GM18868 (cell line): ENCODE results near the gene BCAN.
"Not testable (repeated sequence)": the region's sequence is repeated elsewhere in the genome, so short reads cannot be mapped to it uniquely, and the experiment has no call there.

ENCODE experiments used
- ATAC-seq: cut with Tn5 transposase; IDR thresholded peaks from one replicate; pipeline ENCODE4 v1.9.1; 2021; ENCODE audit warnings: mild to moderate bottlenecking, moderate library complexity; ENCODE audit not compliant: unreplicated experiment

BCAN gene, protein sequence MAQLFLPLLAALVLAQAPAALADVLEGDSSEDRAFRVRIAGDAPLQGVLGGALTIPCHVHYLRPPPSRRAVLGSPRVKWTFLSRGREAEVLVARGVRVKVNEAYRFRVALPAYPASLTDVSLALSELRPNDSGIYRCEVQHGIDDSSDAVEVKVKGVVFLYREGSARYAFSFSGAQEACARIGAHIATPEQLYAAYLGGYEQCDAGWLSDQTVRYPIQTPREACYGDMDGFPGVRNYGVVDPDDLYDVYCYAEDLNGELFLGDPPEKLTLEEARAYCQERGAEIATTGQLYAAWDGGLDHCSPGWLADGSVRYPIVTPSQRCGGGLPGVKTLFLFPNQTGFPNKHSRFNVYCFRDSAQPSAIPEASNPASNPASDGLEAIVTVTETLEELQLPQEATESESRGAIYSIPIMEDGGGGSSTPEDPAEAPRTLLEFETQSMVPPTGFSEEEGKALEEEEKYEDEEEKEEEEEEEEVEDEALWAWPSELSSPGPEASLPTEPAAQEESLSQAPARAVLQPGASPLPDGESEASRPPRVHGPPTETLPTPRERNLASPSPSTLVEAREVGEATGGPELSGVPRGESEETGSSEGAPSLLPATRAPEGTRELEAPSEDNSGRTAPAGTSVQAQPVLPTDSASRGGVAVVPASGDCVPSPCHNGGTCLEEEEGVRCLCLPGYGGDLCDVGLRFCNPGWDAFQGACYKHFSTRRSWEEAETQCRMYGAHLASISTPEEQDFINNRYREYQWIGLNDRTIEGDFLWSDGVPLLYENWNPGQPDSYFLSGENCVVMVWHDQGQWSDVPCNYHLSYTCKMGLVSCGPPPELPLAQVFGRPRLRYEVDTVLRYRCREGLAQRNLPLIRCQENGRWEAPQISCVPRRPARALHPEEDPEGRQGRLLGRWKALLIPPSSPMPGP

DNA sequence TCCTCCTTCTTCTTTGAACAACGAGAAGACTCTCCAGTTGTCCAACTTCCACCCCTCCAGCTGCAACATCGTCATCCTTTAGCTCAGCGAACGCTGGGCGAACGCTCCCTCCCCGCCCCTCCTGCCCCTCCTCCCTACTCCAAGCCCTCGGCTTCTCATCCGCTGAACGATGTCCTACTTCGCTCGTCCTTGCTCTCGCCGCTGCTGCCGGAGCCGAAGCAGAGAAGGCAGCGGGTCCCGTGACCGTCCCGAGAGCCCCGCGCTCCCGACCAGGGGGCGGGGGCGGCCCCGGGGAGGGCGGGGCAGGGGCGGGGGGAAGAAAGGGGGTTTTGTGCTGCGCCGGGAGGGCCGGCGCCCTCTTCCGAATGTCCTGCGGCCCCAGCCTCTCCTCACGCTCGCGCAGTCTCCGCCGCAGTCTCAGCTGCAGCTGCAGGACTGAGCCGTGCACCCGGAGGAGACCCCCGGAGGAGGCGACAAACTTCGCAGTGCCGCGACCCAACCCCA lies at the start of gene BCAN:
TSS of gene BCAN (plus strand) at position 357 of the 504 bp plus-strand sequence. CDS start 3,938 bp downstream, outside the sequence.
- no peak for ATAC-seq

DNA sequence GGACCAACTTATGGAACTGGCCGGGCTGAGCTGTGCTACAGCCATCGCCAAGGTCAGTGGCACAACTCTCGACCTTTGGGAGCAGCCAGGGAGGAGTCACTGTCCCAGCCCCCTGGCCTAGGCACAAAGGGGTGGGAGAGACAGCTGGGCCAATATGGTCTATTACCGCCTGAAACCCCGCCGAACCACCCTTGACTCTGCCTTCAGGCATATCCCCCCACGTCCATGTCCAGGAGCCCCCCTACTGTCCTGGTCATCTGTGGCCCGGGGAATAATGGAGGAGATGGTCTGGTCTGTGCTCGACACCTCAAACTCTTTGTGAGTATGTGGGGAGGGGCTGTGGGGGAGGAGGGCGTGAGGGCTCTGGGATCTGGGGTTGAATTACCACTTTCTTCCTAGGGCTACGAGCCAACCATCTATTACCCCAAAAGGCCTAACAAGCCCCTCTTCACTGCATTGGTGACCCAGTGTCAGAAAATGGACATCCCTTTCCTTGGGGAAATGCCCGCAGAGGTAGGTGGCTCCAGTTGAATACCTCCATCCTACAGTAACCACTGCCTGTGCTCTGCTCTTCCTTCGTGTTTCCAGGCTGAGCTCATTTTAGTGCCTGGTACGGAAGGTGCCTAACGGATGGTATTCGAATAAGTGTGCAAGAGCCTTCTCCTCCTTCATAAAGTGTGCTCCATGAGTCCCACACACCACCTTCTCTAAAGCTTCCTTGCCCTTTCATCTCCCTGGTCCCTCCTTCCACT lies 49.6 kb upstream of the BCAN start:
- no peak for ATAC-seq

DNA sequence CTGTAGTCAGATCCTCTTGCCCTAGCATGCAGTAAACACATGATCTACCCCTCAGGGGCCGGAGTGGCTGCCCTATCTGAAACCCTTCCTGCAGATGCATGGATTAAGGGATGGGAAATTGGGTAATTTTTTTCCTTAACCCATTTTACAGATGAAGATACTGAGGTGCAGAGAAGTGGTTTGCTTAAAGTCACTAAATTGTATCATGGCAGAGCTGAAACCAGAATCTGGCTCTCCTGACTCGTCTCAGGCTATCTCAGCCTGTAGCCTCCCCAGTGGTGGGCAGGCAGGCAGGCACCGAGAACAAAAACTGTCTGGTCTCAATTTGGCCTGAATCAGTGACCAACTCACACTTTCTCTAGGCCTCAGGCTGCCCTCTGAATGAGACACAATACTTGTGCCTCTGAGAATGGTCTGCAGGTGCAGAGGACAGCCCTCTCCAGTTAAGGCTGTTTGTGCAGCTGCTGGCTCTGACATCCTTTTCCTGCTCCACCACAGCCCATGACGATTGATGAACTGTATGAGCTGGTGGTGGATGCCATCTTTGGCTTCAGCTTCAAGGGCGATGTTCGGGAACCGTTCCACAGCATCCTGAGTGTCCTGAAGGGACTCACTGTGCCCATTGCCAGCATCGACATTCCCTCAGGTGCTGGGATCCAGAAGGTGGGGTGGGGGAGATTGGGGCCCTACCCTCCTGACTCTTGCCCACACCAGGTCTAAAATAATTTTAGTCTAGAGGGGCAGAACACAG lies 48.8 kb upstream of the BCAN start:
- ATAC-seq, result no peak

DNA sequence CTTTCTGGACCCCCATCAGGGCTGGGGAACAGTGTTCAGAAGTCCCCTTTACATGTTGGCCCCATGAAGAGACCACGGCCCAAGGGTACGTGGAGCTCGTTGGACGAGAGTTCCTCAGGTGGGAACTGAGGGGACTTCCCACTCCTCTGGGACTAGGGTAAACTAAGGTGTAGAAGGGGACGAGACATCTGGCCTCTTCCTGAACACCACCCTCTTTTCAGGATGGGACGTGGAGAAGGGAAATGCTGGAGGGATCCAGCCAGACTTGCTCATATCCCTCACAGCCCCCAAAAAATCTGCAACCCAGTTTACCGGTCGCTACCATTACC lies 48.3 kb upstream of the BCAN start:
- ATAC-seq, result no peak

DNA sequence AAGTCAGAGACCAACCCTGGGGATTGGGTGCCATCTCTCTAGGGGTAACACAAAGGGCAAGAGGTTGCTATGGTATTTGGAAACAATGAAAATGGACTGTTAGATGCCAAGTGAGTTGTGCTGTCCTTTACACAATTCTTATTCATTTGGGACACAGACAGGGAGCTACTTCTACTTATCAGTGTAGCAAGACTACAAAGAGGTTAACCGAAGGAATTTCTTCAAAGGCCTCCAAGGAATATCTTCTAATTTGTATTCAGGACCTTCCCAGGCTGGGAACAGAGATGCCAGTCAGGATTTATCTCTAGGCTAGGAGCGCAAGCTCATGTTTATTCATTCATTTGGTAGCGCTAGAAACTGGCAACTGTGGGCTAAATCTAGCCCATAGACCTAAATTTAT lies 47.7 kb upstream of the BCAN start:
- no peak for ATAC-seq

DNA sequence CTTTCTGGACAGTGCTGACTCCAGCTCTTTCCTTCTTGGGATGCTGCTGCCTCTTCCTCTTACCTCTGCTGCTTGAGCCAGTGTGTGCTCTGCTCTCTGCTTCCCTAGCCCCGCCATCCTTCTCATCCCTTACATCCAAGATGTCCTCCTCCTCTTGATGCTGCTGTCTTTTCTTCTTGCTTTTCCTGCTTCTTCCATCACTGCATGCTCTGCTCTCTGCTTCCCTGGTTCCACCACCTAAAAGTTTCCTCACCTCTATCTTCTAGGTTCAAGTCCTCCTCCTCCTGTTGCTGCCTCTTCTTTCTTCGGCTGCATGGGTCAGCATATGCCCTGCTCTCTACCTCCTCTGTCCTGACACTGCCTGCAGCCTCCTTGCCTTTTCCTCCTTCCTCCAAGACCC lies 46.9 kb upstream of the BCAN start:
- ATAC-seq, result no peak

DNA sequence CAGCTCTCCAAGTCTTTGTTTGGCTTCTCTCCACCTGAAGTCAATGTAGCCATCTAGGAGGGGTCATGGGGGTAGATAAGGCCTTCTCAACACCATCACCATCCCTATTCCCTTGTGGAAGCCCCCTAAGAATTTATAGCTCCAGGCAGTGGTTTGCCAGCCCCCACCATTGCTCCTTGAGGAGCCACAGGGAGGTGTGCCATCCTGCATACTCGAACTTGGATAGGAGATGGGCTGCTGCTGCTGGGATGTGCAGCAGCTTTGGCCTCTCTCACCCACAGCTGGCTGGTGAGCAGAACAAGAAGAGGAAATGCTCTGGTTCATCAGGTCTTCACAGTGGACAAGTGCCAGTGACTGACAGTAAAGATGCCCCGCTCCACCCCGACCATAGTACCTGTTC lies 45.5 kb upstream of the BCAN start:
- no peak for ATAC-seq

DNA sequence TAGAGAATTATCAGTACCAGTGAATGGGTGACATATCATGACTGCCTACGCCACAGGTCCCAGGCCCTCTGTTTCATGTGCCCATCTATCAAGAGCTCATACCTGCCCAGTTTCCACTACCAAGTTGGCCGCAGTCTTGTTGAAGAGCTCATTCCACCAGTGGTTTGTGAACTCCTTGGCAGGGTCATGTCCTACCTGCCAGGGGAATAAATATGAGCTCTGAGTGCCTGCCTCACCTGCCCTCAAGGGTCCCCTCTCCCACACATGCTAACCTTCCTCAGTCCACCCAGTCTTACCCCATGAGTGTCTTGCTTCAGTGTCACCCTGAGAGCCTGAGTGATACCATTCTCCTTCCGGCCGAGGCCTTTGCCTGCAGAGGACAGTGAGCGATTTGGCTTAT lies 43.8 kb upstream of the BCAN start:
- ATAC-seq, result no peak

DNA sequence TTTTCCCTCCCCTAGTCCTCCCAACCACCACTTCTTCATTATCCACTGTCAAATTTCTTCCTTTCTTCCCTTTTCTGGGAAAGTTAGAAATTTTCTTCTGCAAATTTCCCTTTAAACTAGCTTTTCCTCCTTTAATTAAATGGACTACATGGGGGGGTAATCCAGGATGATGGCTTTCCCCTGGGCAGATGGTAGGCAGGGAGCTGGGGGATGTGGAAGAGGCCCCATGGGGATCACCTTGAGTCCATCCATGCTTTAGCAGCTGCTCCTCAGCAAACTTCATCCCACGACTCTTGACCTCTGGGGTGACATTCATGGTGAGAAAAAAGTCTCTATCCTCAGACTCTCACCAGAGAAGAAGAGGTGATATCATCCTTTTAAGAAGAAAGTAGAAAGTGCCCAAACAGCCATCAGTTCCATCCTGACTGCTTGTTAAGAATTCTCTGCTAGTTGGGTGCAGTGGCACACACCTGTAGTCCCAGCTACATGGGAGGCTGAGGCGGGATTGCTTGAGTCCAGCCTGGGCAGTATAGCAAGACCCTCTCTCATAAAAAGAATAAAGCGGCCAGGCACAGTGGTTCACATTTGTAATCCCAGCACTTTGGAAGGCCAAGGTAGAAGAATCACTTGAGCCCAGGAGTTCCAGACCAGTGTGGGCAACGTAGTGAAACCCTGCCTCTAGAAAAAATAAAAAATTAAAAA lies 43.0 kb upstream of the BCAN start:
- no peak for ATAC-seq

DNA sequence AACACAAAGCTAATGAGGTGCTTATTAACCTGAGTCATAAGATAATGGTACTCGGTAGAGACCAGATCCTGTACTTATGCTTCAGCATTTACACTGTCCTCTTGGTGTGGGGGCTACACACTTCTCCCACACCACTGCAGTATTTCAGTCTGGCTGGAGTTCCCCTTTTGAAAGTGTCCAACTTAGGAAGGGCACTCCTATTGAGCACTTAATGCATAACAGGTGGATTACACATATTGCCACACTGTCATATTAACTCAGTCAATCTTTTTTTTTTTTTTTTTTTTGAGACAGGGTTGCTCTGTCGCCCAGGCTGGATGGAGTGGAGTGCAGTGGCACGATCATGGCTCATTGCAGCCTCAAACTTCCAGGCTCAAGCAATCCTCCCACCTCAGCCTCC lies 42.1 kb upstream of the BCAN start:
- ATAC-seq, result peak; percentile 58

DNA sequence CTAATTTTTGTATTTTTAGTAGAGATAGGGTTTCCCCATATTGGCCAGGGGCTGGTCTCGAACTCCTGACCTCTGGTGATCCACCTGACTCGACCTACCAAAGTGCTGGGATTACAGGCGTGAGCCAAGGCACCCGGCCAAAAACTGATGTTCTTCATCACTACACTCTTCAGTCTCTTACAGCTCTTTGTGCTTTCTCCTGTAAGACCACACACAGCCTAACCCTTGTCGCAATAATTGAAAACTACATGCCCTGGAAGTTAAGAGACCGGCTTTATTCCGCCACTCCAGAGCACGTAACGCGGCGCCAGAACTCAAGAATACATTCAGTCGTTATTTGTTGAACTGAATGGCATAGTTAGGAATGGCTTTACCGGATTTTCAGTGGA lies 41.2 kb upstream of the BCAN start:
- no peak for ATAC-seq

DNA sequence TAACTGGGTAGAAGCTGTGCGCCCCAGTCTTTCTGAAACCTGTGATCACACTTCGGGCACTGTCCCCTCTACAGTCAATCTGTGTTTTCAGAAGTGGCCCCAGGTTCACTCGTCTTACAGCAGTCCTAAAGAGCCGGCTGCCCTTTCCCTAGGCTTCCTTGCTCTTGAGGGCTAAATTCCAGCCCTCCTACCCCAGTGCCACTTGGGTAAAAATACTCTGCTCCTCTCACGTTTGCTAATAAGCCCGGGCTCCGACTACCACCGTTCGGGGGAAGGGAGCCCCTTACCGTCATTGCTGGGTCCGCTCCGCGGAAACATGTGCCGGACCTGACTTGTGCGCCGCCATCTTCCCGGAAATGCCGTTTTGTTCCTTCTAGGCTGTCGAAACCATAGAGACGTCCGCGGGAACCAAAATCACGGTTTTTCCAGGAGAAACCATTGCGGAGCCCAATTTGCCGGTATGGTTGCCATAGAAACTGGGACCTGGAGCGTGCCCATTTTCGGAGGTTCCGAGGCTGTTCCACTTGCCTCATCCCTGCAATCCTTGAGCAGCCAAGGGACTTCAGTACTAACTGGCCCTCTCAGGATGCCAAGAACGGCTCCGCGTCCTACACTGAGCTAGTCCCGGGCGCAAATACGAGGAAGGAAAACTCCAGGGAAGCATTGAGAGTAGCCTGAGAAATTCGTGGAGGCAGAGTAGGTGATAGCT lies 40.6 kb upstream of the BCAN start, which contains the start of gene GPATCH4:
TSS of gene GPATCH4 (minus strand) at position 358 of the 709 bp plus-strand sequence.
- ATAC-seq, result peak; percentile 53

DNA sequence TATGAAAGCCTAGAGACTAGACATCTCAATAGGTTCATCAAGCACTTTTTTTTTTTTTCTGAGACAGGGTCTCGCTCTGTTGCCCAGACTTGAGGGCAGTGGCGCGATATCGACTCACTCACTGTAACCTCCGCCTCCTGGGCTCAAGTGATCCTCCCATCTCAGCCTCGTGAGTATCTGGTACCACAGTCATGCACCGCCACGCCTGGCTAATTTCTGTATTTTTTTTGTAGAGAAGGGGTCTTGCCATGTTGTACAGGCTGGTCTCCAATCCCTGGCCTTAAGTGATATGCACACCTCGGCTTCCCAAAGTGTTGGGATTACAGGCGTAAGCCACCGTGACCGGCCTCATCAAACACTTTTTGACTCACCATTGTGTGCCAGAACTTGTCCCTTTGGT lies 40.0 kb upstream of the BCAN start:
- peak; percentile 41 for ATAC-seq

DNA sequence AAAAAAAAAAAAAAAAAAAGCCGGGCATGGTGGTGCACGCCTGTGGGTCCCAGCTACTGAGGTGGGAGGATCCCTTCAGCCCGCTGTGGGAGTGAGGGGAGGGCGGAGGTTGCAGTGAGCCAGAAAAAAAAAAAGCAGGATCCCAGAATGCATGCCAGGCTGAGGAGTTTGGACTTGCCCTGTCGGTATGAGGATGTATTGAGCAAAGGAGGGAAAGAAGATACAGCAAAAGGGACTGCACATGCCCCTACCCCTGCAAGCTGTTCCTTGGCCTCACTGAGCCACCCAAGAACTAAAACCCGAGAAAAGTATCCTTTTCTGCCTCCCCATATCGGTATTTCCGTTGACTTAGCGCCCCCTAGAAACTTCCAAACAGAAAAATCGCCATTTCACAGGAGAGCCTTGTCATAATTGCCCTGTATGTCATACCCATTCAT lies 39.3 kb upstream of the BCAN start:
- ATAC-seq, result no peak

DNA sequence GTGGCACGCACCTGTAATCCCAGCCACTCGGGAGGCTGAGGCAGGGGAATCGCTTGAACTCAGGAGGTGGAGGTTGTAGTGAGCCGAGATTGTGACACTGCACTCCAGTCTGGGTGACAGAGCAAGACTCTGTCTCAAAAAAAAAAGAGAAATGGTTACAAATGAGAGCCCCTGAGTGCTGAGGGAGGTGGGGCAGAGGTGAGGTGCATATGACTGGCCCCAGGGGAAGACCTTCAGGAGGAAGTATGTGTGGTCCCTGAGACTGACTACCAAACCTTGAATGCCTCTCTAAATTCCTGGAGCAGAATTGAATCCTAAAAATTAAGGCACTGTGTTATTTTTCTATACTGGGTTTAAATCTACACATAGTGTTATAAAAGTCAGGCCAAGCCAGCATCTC lies 34.6 kb upstream of the BCAN start:
- ATAC-seq, result not testable (repeated sequence)

DNA sequence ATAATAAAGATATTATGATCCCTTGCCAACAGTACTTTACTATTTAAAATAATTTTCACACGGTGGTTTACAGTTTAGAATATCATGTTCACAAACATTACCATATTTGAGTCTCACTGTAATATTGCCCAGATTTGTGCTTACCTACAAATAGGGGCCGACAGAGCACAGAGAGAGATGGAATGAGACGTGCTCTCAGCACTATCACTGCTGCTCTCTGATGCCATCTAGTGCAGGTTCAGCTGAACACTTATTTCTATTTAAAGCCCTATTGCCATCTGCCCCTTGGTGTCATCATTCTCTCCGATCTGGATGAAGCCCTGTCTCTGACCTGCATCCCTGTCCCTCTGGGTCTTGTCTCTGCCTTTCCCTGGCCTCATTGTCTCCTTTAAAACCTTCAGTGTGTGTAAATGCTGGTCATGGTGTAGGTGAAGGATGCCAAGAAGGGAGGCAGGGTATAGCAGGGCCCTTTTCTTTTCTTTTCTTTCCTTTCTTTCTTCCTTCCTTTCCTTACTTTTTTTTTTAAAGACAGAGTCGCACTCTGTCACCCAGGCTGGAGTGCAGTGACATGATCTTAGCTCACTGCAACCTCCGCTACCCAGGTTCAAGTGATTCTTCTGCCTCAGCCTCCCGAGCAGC lies 33.8 kb upstream of the BCAN start:
- ATAC-seq, result peak; percentile 60

DNA sequence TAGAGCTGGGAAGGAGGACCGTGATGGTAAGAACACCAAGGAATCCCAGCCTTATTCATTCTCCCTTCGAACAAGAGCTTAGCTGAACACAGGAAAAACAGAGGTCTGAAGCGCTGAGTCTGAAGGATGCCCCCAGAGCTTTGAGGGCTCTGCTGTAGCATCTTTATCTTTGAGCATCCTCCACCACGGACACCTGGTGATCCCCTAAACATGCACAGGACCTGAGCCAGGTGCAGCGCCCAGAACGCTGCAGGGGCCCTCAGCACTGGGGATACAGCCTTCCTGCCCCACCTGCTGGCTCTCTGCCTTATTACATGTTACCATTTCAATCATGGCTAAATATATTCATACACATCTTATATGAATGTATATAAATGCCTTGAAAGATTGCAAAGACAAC lies 32.9 kb upstream of the BCAN start:
- ATAC-seq, result no peak

DNA sequence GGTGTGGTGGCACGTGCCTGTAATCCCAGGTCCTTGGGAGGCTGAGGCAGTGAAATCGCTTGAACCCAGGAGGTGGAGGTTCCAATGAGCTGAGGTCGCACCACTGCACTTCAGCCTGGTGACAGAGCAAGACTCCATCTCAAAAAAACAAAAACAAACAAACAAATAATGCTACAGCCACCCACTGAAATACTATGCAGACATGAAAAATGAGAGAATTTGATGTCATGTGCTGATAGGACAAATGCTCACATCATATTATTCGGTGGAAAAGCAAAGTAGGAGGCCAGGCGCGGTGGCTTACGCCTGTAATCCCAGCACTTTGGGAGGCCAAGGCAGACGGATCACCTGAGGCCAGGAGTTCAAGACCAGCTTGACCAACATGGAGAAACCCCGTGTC lies 31.8 kb upstream of the BCAN start:
- not testable (repeated sequence) for ATAC-seq

DNA sequence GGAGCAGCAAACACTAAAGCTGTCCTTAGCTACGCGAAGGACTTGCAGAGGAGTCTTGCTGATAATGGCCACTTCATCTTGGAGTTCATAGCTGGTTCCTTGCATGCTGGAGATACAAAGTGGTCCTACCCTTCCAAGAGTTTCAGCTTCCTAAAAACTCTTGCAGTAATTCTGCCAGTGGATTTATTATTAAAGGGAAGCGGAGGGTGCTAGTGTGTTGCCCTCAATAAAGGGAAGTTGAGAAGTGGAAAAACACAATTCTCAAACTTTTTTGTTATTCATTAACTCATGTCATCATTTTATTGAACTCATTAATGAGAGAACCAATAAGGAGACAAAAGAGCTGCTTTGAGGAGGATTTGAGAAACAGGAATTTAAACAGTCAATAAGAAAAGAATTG lies 29.3 kb upstream of the BCAN start:
- ATAC-seq, result no peak
